Tibial nerve (tissue), 4 donors: ENCODE measurements around the gene IRF8.

Experiments used
- EP300 ChIP-seq, 2 donors: sonication (generic); formaldehyde crosslinking; IDR thresholded peaks; one replicate each; pipeline ENCODE4 v1.6.1; 2017; ENCODE audit warnings: antibody characterized with exemption in 2 of 2, mild to moderate bottlenecking in 1 of 2
- POLR2A ChIP-seq, 2 donors: fragments of 450-650 bp; IDR thresholded peaks; one replicate each; pipeline ENCODE4 v1.6.1; 2017; ENCODE audit warnings: antibody characterized with exemption in 2 of 2, mild to moderate bottlenecking in 2 of 2, moderate library complexity in 2 of 2
- TF ChIP-seq, protein P1 (sequence below), 5 experiments: fragments of 200-600 bp in 3 of 5; fragments of 450-650 bp in 2 of 5; sonication (generic) in 3 of 5; IDR thresholded peaks; one replicate each; pipeline ENCODE4 v1.5.1; 2016 to 2019; ENCODE audit warnings: antibody characterized with exemption in 5 of 5, mild to moderate bottlenecking in 3 of 5, moderate library complexity in 2 of 5

DNA sequence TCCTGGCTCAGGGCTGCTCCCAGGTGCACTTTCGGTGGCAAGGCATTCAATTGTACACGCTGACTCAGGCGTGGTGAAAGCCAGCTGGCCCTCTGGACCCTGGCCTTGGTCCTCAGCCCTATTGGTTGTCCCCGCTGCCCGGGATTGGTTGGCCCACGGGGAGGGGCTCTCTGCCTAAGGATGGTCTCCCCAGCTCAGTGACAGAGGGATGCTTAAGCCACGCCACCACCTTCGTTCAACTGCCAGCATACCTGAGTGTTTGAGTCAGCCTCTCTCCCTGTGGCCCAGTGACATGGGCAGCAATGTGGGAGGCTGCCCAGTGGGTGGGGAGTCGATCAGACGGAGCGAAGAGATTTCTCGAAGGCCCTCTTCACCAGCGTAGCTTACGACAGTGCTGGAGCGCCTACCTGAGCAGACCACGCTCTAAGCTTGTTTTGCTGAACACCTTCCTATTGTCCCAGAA is 30.3 kb downstream of the IRF8 start:
- no peak for TF ChIP-seq POLR2A (IDR thresholded peaks at IDR 0.05)
- TF ChIP-seq, protein P1, sequence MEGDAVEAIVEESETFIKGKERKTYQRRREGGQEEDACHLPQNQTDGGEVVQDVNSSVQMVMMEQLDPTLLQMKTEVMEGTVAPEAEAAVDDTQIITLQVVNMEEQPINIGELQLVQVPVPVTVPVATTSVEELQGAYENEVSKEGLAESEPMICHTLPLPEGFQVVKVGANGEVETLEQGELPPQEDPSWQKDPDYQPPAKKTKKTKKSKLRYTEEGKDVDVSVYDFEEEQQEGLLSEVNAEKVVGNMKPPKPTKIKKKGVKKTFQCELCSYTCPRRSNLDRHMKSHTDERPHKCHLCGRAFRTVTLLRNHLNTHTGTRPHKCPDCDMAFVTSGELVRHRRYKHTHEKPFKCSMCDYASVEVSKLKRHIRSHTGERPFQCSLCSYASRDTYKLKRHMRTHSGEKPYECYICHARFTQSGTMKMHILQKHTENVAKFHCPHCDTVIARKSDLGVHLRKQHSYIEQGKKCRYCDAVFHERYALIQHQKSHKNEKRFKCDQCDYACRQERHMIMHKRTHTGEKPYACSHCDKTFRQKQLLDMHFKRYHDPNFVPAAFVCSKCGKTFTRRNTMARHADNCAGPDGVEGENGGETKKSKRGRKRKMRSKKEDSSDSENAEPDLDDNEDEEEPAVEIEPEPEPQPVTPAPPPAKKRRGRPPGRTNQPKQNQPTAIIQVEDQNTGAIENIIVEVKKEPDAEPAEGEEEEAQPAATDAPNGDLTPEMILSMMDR (IDR thresholded peaks at IDR 0.05) = no peak
- no peak for TF ChIP-seq EP300 (IDR thresholded peaks at IDR 0.05)
